AG04450 (cell line): ENCODE results near the gene IL1F10. TPM values are rescaled to one million over a fixed set of nuclear protein-coding genes. Genes with fewer than 3 reads are reported as not detected.

ENCODE experiments used
- CTCF ChIA-PET: fragments of 300-600, 350-600 bp; formaldehyde crosslinking; extraction: SDS; loops from one replicate; lab custom pipeline; 2022; ENCODE audit warnings: antibody characterized with exemption, inconsistent platforms; lab: Charles Lee
- POLR2A ChIA-PET: fragments of 350-600 bp; formaldehyde crosslinking; extraction: SDS; loops from one replicate; lab custom pipeline; 2021; ENCODE audit warnings: antibody characterized with exemption, inconsistent platforms; lab: Yijun Ruan, JAX
- DNase-seq: peaks from one replicate; pipeline ENCODE4 v3.0.0-alpha.2; 2011; ENCODE audit warnings: low read depth, low spot score
- H3K27ac ChIP-seq: one replicate; pipeline ENCODE4 v1.5.1; 2012; ENCODE audit warnings: low read depth, low read length, control low read depth
- H3K27me3 ChIP-seq: one replicate; pipeline ENCODE4 v1.6.0; 2012; ENCODE audit warnings: low read length; ENCODE audit not compliant: control insufficient read depth, insufficient read depth
- H3K4me3 ChIP-seq: 2 replicates; pipeline ENCODE4 v1.5.1; 2011; ENCODE audit warnings: mild to moderate bottlenecking, low read depth, low read length, control low read depth
- H3K9me3 ChIP-seq: 2 replicates; pipeline ENCODE4 v1.5.1; 2012; ENCODE audit warnings: low read length; ENCODE audit not compliant: control insufficient read depth, insufficient read depth
- CTCF ChIP-seq: IDR thresholded peaks from 2 replicates; pipeline ENCODE4 v1.5.1; 2011; ENCODE audit warnings: low read depth, low read length, control low read depth, inconsistent platforms
- polyA plus RNA-seq: library from polyadenylated mRNA; depleted of rRNA; stranded (reverse); fragments of >200 nt; gene quantifications from 2 replicates; pipeline ENCODE4 v1.2.3, GENCODE V29; 2011

Gene IL1F10
- polyA plus RNA-seq, 1 experiment = not detected

GRCh38 chr2:113077921-113078320 lies 10.2 kb downstream of the IL1F10 start:
- no peak overlapping the region for H3K27ac ChIP-seq
- POLR2A ChIA-PET = no interaction called here
- H3K9me3 ChIP-seq = no peaks in the 10 kb centered on the region
- no peak overlapping the region for H3K4me3 ChIP-seq
- TF ChIP-seq CTCF = no peak
- no peak for DNase-seq
- peaks cover 5% of the 10 kb centered on the region for H3K27me3 ChIP-seq
- CTCF ChIA-PET = interaction anchor here (0.9 to 1.1 kb wide), 2 partner anchors 19 to 312 kb away, joined by 3 read pairs; no protein-coding TSS in a partner anchor

- DNase-seq = no peak
Observed at GRCh38 chr2:113078350-113078839, 10.6 kb downstream of the IL1F10 start.

GRCh38 chr2:113079131-113079530 lies 11.4 kb downstream of the IL1F10 start:
- no peak for TF ChIP-seq CTCF
- POLR2A ChIA-PET = no interaction called here
- Histone ChIP-seq H3K9me3 (no peaks in the 10 kb centered on the region), H3K27ac (no peak overlapping the region), H3K4me3 (no peak overlapping the region), H3K27me3 (peaks cover 9% of the 10 kb centered on the region)
- CTCF ChIA-PET = interaction anchor here (1.1 to 1.9 kb wide), 6 partner anchors 10 to 311 kb away, joined by 3 to 18 read pairs (median 4); no protein-coding TSS in a partner anchor
- DNase-seq = no peak

More at GRCh38 chr2:113078350-113078839, 10.6 kb downstream of the IL1F10 start:
- ChIA-PET POLR2A (no interaction called here), CTCF (interaction anchor here (0.9 to 1.1 kb wide), 2 partner anchors 19 to 312 kb away, joined by 3 read pairs; no protein-coding TSS in a partner anchor)
- TF ChIP-seq CTCF = no peak
- H3K27ac ChIP-seq = no peak overlapping the region
- H3K4me3 ChIP-seq = no peak overlapping the region
- peaks cover 5% of the 10 kb centered on the region for H3K27me3 ChIP-seq
- no peaks in the 10 kb centered on the region for H3K9me3 ChIP-seq

DNA sequence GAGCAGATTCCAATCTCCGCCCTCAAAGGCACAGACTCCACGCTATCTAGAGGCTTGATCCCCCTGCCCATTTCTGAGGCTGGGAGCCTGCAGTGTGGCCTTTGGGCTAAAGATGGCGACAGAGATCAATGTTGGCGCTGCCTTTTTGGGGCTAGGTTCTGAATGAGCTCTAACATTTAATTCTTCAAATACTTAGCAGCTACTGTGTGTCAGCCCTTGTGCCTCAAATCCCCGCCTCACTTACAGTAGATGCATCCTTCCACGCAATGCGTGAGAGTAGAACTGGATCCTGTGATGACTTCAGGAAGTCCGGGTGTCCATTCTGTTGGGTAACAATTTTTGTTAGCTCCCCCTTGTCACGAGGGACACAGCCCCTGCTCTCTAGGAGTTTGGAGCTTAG lies 12.4 kb downstream of the IL1F10 start:
- Histone ChIP-seq H3K4me3 (no peak overlapping the region), H3K9me3 (no peaks in the 10 kb centered on the region), H3K27me3 (peaks cover 11% of the 10 kb centered on the region), H3K27ac (no peak overlapping the region)
- CTCF ChIA-PET = interaction anchor here (0.6 to 1.9 kb wide), 11 partner anchors 10 to 310 kb away, joined by 3 to 18 read pairs (median 4); no protein-coding TSS in a partner anchor
- peak; percentile 61 for TF ChIP-seq CTCF
- POLR2A ChIA-PET = no interaction called here
- DNase-seq = peak; percentile 3

GRCh38 chr2:113081488-113082210 lies 13.9 kb downstream of the IL1F10 start:
- no peak for DNase-seq
- no peak for TF ChIP-seq CTCF
- POLR2A ChIA-PET = no interaction called here

More at GRCh38 chr2:113081488-113082210, 13.9 kb downstream of the IL1F10 start:
- Histone ChIP-seq H3K27ac (no peak overlapping the region), H3K4me3 (no peak overlapping the region), H3K27me3 (peaks cover 11% of the 10 kb centered on the region), H3K9me3 (no peaks in the 10 kb centered on the region)
- CTCF ChIA-PET = no interaction called here
